Pancreas (tissue), 10 donors: ENCODE measurements around the gene C1orf115. TPM values are rescaled to one million over a fixed set of nuclear protein-coding genes. Genes with fewer than 3 reads are reported as not detected.

Experiments used
- ATAC-seq, 4 donors: fragments of 200-7000 bp; cut with Tn5 transposase; one replicate each; pipeline versions ENCODE4 v1.8.0 to v1.9.1; 2020; ENCODE audit warnings: mild to moderate bottlenecking in 4 of 4, moderate library complexity in 4 of 4
- DNase-seq, 6 donors: peaks; one replicate each; pipeline ENCODE4 v3.0.0-alpha.2; 2020
- FAIRE-seq: peaks from 2 replicates; lab custom pipeline; 2012; peaks lifted over from hg19 to GRCh38; lab: Jason Lieb, UNC
- H3K27ac ChIP-seq, 4 donors: fragments of 200-600 bp; sonication (generic); 1 replicate in 3 of 4; 2 replicates in 1 of 4; pipeline versions ENCODE4 v1.5.0 to v1.8.0; 2020
- H3K27me3 ChIP-seq, 4 donors: fragments of 200-600 bp; one replicate each; pipeline ENCODE4 v1.8.0; 2021
- H3K36me3 ChIP-seq, 3 donors: fragments of 200-600 bp; sonication (generic) in 1 of 3; one replicate each; pipeline versions ENCODE4 v1.5.0 to v1.8.0; 2020 to 2021
- H3K4me1 ChIP-seq, 3 donors: fragments of 200-600 bp; one replicate each; pipeline ENCODE4 v1.8.0; 2021
- H3K4me3 ChIP-seq, 4 donors: fragments of 200-600 bp; sonication (generic) in 2 of 4; one replicate each; pipeline versions ENCODE4 v1.5.0 to v1.8.0; 2020 to 2021
- H3K9me3 ChIP-seq, 4 donors: fragments of 200-600 bp; one replicate each; pipeline ENCODE4 v1.8.0; 2021
- WGBS, 2 donors: extraction: QIAGEN DNeasy Blood & Tissue Kit; methylation state at CpG; one replicate each; pipeline ENCODE4 v1.1.7; 2013; 5-methylcytosine and 5-hydroxymethylcytosine counted together
- intact Hi-C, 3 donors: fragments of 100-400 bp; cut with DNase I; formaldehyde crosslinking; loops; one replicate each; pipeline versions ENCODE4 v1.11.1 to v1.14.2; 2022
- polyA plus RNA-seq, 2 donors: library from polyadenylated mRNA; stranded (reverse); fragments of 200-250 nt; gene quantifications; one replicate each; pipeline ENCODE4 v1.2.3, GENCODE V29; 2013
- total RNA-seq, 6 donors: library from RNA; stranded (reverse); fragmentation: NEBNext Ultra II Directional in 4 of 6; extraction: Animal tissue kit (Norgen Biotek cat#: 25700) in 4 of 6; gene quantifications; one replicate each; pipeline versions ENCODE4 v1.2.1 to v1.2.4, GENCODE V29; 2021 to 2023
- TF ChIP-seq, protein P1 (sequence below), 4 donors: fragments of 200-600 bp; sonication (generic) in 3 of 4; IDR thresholded peaks; one replicate each; pipeline versions ENCODE4 v1.5.0 to v1.8.0; 2021; ENCODE audit warnings: antibody characterized with exemption in 4 of 4
- donor health status: healthy with polysubstance abuse.
- donor health status: DM: no; HTN: no; CAD: no; lungs with moderate emphysema.
- donor health status: DM: no; HTN: no; CAD: no.
- donor health status: control.
- donor health status: control.
- donor health status: Bipolar disorder and iron deficiency.
- donor health status: DM: yes; HTN: yes; CAD: no.
- donor health status: DM: no; HTN: no; CAD: no.
- donor health status: DM: no; HTN: no; CAD: no.
- donor health status: DM: yes; HTN: yes; CAD: no.

Gene C1orf115
- total and polyA plus RNA-seq, 8 donors: 5.0 to 17.0 (median 7.4) TPM

DNA sequence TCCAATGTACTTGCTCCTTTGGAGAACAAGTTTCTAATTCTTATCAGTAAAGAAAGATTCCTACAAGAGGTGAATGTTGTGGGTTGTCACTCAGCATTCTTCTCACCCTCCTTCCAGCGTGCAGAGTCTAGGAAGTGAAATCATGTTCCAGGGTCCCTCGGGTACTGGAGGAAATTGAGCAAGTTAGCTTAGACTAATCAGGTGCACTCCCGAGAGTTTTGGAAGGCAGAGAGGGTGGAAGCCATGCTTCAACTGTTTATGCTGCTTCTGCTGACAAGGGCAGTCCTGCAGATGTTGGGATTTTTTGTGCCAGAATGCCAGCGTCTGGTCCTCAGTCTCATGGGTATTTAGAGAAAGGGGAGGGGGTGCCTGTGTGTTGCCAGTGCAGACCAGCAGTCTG lies 5.3 kb upstream of the C1orf115 start:
- ATAC-seq (no peak), FAIRE-seq (no peak), DNase-seq (no peak)
- H3K9me3 ChIP-seq: no peaks in the 10 kb centered on the region
- no peak overlapping the region for H3K4me3 ChIP-seq
- no peaks in the 10 kb centered on the region for H3K36me3 ChIP-seq
- TF ChIP-seq, protein P1, sequence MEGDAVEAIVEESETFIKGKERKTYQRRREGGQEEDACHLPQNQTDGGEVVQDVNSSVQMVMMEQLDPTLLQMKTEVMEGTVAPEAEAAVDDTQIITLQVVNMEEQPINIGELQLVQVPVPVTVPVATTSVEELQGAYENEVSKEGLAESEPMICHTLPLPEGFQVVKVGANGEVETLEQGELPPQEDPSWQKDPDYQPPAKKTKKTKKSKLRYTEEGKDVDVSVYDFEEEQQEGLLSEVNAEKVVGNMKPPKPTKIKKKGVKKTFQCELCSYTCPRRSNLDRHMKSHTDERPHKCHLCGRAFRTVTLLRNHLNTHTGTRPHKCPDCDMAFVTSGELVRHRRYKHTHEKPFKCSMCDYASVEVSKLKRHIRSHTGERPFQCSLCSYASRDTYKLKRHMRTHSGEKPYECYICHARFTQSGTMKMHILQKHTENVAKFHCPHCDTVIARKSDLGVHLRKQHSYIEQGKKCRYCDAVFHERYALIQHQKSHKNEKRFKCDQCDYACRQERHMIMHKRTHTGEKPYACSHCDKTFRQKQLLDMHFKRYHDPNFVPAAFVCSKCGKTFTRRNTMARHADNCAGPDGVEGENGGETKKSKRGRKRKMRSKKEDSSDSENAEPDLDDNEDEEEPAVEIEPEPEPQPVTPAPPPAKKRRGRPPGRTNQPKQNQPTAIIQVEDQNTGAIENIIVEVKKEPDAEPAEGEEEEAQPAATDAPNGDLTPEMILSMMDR (IDR thresholded peaks at IDR 0.05): no peak
- H3K27me3 ChIP-seq: no peaks in the 10 kb centered on the region
- intact Hi-C loops: loop anchor here in 1 of 3 donors (5.0 kb wide), 2 partner anchors 47 to 97 kb away; no protein-coding TSS in a partner anchor
- 61 to 62% methylated on average over 4 of the region's 4 CpGs for WGBS, 2 donors
- H3K4me1 ChIP-seq: no peaks in the 10 kb centered on the region
- H3K27ac ChIP-seq: no peak overlapping the region

DNA sequence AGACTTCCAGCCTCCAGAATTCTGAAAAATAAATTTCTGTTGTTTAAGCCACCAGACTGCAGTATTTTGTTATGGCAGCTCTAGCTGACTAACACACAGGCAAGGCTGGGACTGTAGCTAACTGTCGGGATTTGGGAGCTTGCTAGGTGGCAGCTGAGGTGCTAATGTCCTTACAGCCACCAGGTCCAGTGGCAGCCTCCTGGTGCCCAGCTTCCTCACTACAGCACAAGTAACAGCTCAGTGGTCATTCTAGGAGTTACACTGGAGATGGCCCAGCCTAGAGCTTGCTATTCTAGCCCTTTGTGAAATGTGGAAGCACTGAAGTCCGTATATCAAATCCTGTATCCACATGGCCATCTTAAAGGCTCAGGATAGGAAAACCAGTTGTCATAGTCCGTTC lies 4.3 kb upstream of the C1orf115 start:
- H3K4me3 ChIP-seq: no peak overlapping the region
- H3K4me1 ChIP-seq: no peaks in the 10 kb centered on the region
- no peaks in the 10 kb centered on the region for H3K27me3 ChIP-seq
- intact Hi-C loops: loop anchor here in 1 of 3 donors (5.0 kb wide), 2 partner anchors 46 to 96 kb away; no protein-coding TSS in a partner anchor
- H3K9me3 ChIP-seq: no peaks in the 10 kb centered on the region
- TF ChIP-seq, protein P1 (IDR thresholded peaks at IDR 0.05): no peak
- ATAC-seq (no peak), DNase-seq (no peak), FAIRE-seq (no peak)
- H3K36me3 ChIP-seq: no peaks in the 10 kb centered on the region
- 80 to 86% methylated on average over 3 of the region's 3 CpGs for WGBS, 2 donors
- H3K27ac ChIP-seq: no peak overlapping the region

DNA sequence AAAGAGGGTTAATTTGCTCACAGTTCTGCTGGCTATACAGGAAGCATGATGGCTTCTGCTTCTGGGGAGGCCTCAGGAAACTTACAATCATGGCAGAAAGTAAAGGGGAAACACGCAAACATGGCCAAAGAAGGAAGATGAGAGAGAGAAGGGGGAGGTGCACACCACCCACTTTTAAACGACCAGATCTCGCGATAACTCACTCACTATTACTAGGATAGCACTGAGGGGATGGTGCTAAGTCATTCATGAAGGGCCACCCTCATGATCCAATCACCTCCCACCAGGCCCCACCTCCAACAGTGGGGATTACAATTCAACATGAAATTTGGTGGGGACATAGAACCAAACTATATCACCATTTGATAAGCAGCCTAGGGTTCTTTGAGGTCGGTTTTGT lies 2.4 kb upstream of the C1orf115 start:
- Histone ChIP-seq H3K27ac (no peak overlapping the region), H3K36me3 (no peaks in the 10 kb centered on the region), H3K9me3 (no peaks in the 10 kb centered on the region), H3K4me3 (no peak overlapping the region), H3K27me3 (no peaks in the 10 kb centered on the region), H3K4me1 (peaks cover 0 to 7% (median 0%) of the 10 kb centered on the region in 3 donors)
- FAIRE-seq: no peak
- DNase-seq: no peak
- TF ChIP-seq, protein P1 (IDR thresholded peaks at IDR 0.05): no peak
- intact Hi-C loops: loop anchor here in 1 of 3 donors (5.0 kb wide), 2 partner anchors 44 to 94 kb away; no protein-coding TSS in a partner anchor
- 75 to 79% methylated on average over 5 of the region's 5 CpGs for WGBS, 2 donors
- ATAC-seq: no peak

DNA sequence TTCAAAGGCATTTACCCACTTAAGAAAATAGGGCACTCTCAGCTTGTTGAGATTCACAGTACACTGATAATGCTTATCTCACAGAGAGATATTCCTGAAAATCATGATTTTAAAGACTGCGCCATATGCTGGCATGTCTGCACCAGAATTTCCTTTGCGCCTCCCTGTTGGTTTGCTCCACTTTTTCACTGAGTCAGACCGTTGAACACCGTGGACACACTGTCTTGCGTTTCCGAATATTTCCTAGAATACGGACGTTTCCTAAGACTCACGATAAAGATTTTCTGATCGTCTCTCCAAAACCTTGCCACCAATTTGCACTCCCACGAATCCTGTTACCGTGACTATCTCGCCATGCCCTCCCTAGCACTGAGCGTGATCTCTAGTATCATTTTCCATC lies 497 bp upstream of the C1orf115 start:
- Histone ChIP-seq H3K36me3 (no peaks in the 10 kb centered on the region), H3K4me3 (peak overlapping the region in 3 of 4 donors; percentile 65 to 88 (median 81)), H3K4me1 (peaks cover 0 to 7% (median 0%) of the 10 kb centered on the region in 3 donors), H3K27me3 (no peaks in the 10 kb centered on the region), H3K27ac (no peak overlapping the region), H3K9me3 (no peaks in the 10 kb centered on the region)
- DNase-seq (no peak), FAIRE-seq (no peak), ATAC-seq (no peak)
- intact Hi-C loops: loop anchor here in 2 of 3 donors (5.0 kb wide), 3 partner anchors 43 to 93 kb away; no protein-coding TSS in a partner anchor
- WGBS, 2 donors: 26 to 28% methylated on average over 14 of the region's 14 CpGs
- TF ChIP-seq, protein P1 (IDR thresholded peaks at IDR 0.05): no peak

DNA sequence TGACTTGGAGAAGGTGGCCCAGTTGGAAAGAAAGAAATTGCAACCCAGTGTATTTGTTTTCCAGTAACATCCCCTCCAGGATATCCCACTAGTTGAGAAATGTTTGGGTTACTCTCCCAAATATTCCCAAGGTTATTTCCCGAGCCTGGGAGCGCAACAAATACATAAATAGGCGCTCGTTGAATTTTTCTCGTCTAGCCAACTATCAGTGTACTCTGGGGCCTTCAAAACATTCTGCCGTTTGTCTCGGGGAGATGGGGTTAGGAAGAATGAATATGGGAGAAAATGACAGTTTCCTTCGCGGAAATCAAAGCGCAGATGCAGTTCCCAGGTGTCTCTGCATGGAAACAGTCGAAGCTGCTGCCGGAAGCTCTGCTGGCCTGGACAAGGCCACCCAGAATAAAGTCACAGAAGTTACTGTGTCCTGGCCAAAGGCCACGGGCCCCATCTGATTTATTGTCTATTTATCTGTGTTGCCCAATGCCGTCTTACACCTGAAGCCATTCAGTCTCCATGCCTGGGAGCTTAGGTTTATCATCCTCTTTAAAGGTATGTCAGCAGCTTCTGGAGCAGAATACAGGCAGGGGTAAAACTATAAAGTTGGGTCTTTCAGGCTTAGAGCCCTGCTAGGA lies 1.0 kb downstream of the C1orf115 start:
- intact Hi-C loops: loop anchor here in 1 of 3 donors (5.0 kb wide), 1 partner anchor 86 kb away; no protein-coding TSS in a partner anchor
- ATAC-seq (peak in 3 of 4 donors; percentile 2 to 19 (median 15)), DNase-seq (no peak), FAIRE-seq (no peak)
- Histone ChIP-seq H3K27me3 (no peaks in the 10 kb centered on the region), H3K36me3 (no peaks in the 10 kb centered on the region), H3K4me3 (peak overlapping the region; percentile 62 to 88 (median 73)), H3K4me1 (peaks cover 0 to 7% (median 0%) of the 10 kb centered on the region in 3 donors), H3K9me3 (no peaks in the 10 kb centered on the region), H3K27ac (no peak overlapping the region)
- WGBS, 2 donors: 10 to 11% methylated on average over 14 of the region's 14 CpGs
- TF ChIP-seq, protein P1 (IDR thresholded peaks at IDR 0.05): no peak
